Urinary bladder (tissue), 4 donors: ENCODE measurements around the gene DMRTA1. TPM values are rescaled to one million over a fixed set of nuclear protein-coding genes. Genes with fewer than 3 reads are reported as not detected.
"Not testable (repeated sequence)": the region's sequence is repeated elsewhere in the genome, so short reads cannot be mapped to it uniquely, and the experiment has no call there.

Source experiments
- DNase-seq: peaks from one replicate; pipeline ENCODE4 v3.0.0-alpha.2; 2015; ENCODE audit errors: extremely low spot score
- H3K27ac ChIP-seq: one replicate; pipeline ENCODE4 v1.5.1; 2013; ENCODE audit warnings: low read depth, mild to moderate bottlenecking, moderate library complexity
- H3K36me3 ChIP-seq: one replicate; pipeline ENCODE4 v1.6.1; 2013; ENCODE audit warnings: mild to moderate bottlenecking, moderate library complexity; ENCODE audit not compliant: insufficient read depth
- H3K4me1 ChIP-seq: one replicate; pipeline ENCODE4 v1.6.1; 2013; ENCODE audit warnings: mild to moderate bottlenecking, moderate library complexity; ENCODE audit not compliant: insufficient read depth
- H3K4me3 ChIP-seq: one replicate; pipeline ENCODE4 v1.5.1; 2013; ENCODE audit warnings: low read depth, low read length
- WGBS: extraction: QIAGEN DNeasy Blood & Tissue Kit; methylation state at CpG from one replicate; pipeline ENCODE4 v1.1.7; 2013; 5-methylcytosine and 5-hydroxymethylcytosine counted together
- polyA plus RNA-seq: library from polyadenylated mRNA; stranded (reverse); fragments of 200-250 nt; gene quantifications from one replicate; pipeline ENCODE4 v1.2.3, GENCODE V29; 2013
- total RNA-seq: library from RNA; depleted of rRNA; stranded (reverse); fragments of >200 nt; gene quantifications from one replicate; pipeline ENCODE4 v1.2.3, GENCODE V29; 2014
- donor health status: healthy with polysubstance abuse.
- donor health status: healthy.

DMRTA1 gene
- total and polyA plus RNA-seq, 2 donors = 0.14 to 1.4 TPM

- WGBS = 93% methylated on average over 16 of the region's 16 CpGs
- Histone ChIP-seq H3K4me3 (no peak overlapping the region), H3K27ac (no peak overlapping the region), H3K4me1 (no peaks in the 10 kb centered on the region), H3K36me3 (no peaks in the 10 kb centered on the region)
- DNase-seq = no peak
Measured at GRCh38 chr9:22440841-22441240, 5.8 kb upstream of the DMRTA1 start.

- H3K4me1 ChIP-seq = no peaks in the 10 kb centered on the region
- H3K27ac ChIP-seq = peak overlapping the region; percentile 66
- no peak for DNase-seq
- peak overlapping the region; percentile 67 for H3K4me3 ChIP-seq
- H3K36me3 ChIP-seq = no peaks in the 10 kb centered on the region
- WGBS = under 1% methylated on average over 70 of the region's 70 CpGs
Measured at GRCh38 chr9:22446950-22447617, 460 bp downstream of the DMRTA1 start.

GRCh38 chr9:22447618-22448305 is 1.1 kb downstream of the DMRTA1 start:
- Histone ChIP-seq H3K4me3 (peak overlapping the region; percentile 67), H3K36me3 (no peaks in the 10 kb centered on the region), H3K27ac (peak overlapping the region; percentile 66), H3K4me1 (no peaks in the 10 kb centered on the region)
- no peak for DNase-seq
- WGBS = 29% methylated on average over 17 of the region's 17 CpGs

GRCh38 chr9:22449719-22450118 is 3.1 kb downstream of the DMRTA1 start:
- no peak overlapping the region for H3K27ac ChIP-seq
- no peaks in the 10 kb centered on the region for H3K4me1 ChIP-seq
- H3K4me3 ChIP-seq = no peak overlapping the region
- no peak for DNase-seq
- H3K36me3 ChIP-seq = no peaks in the 10 kb centered on the region

- DNase-seq = no peak
- 15% methylated on average over 4 of the region's 4 CpGs for WGBS
Measured at GRCh38 chr9:22452415-22453010, 5.9 kb downstream of the DMRTA1 start.

GRCh38 chr9:22454016-22454415 is 7.4 kb downstream of the DMRTA1 start:
- 1% methylated on average over 1 of the region's 1 CpG for WGBS
- no peak overlapping the region for H3K27ac ChIP-seq
- DNase-seq = no peak
- H3K4me1 ChIP-seq = no peaks in the 10 kb centered on the region
- H3K36me3 ChIP-seq = no peaks in the 10 kb centered on the region
- H3K4me3 ChIP-seq = no peak overlapping the region

More at GRCh38 chr9:22452415-22453010, 5.9 kb downstream of the DMRTA1 start:
- Histone ChIP-seq H3K4me3 (no peak overlapping the region), H3K36me3 (no peaks in the 10 kb centered on the region), H3K27ac (no peak overlapping the region), H3K4me1 (no peaks in the 10 kb centered on the region)

GRCh38 chr9:22455181-22455580 is 8.6 kb downstream of the DMRTA1 start:
- no peak for DNase-seq
- Histone ChIP-seq H3K4me3 (no peak overlapping the region), H3K27ac (no peak overlapping the region), H3K4me1 (no peaks in the 10 kb centered on the region), H3K36me3 (no peaks in the 10 kb centered on the region)
- 43% methylated on average over 4 of the region's 4 CpGs for WGBS

GRCh38 chr9:22457448-22457847 is 10.8 kb downstream of the DMRTA1 start:
- Histone ChIP-seq H3K4me3 (no peak overlapping the region), H3K4me1 (no peaks in the 10 kb centered on the region), H3K27ac (no peak overlapping the region), H3K36me3 (no peaks in the 10 kb centered on the region)
- no peak for DNase-seq
- WGBS = 100% methylated on average over 1 of the region's 1 CpG

GRCh38 chr9:22463205-22463604 is 16.6 kb downstream of the DMRTA1 start:
- Histone ChIP-seq H3K4me3 (no peak overlapping the region), H3K27ac (no peak overlapping the region), H3K36me3 (no peaks in the 10 kb centered on the region), H3K4me1 (no peaks in the 10 kb centered on the region)
- no peak for DNase-seq
- 57% methylated on average over 1 of the region's 1 CpG for WGBS

- Histone ChIP-seq H3K4me1 (no peaks in the 10 kb centered on the region), H3K36me3 (no peaks in the 10 kb centered on the region), H3K4me3 (no peak overlapping the region), H3K27ac (no peak overlapping the region)
- WGBS = 3% methylated on average over 8 of the region's 8 CpGs
- no peak for DNase-seq
Measured at GRCh38 chr9:22469928-22470544, 23.4 kb downstream of the DMRTA1 start.

- DNase-seq = no peak
- Histone ChIP-seq H3K4me3 (no peak overlapping the region), H3K36me3 (no peaks in the 10 kb centered on the region), H3K4me1 (no peaks in the 10 kb centered on the region), H3K27ac (no peak overlapping the region)
- WGBS = 70% methylated on average over 2 of the region's 2 CpGs
Measured at GRCh38 chr9:22481566-22481965, 34.9 kb downstream of the DMRTA1 start.

DNA sequence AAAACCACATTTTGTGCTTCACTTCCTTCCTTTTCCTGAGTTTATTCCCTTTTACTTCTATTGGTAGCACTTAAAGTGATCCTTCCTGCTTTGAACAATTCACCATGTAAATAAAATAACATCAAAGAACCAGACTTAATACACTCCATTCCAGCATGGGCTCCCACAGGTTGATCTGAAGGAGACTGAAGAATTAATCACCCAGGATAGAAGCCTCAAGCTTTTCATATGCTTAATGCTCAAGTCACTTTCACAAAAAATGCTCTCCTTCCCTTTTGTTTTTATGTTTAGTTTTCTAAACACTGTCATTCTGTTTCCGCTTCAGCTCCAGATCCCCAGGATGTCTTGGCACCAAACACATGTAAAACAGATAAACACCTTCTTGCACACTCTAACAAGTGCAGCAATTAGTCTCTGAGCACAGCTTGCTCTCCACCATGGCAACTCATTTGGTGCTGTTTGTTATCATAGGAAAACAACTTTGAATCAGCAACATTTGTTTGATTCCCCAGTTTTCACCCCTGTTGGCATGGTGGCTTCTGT is 37.0 kb downstream of the DMRTA1 start:
- Histone ChIP-seq H3K4me1 (no peaks in the 10 kb centered on the region), H3K27ac (no peak overlapping the region), H3K4me3 (no peak overlapping the region), H3K36me3 (no peaks in the 10 kb centered on the region)
- DNase-seq = no peak
- 45% methylated on average over 1 of the region's 1 CpG for WGBS

- DNase-seq, H3K4me3 ChIP-seq, H3K36me3 ChIP-seq, H3K4me1 ChIP-seq, H3K27ac ChIP-seq: not testable (repeated sequence)
- WGBS = 74% methylated on average over 4 of the region's 4 CpGs
Measured at GRCh38 chr9:22496197-22496596, 49.6 kb downstream of the DMRTA1 start.
